Right lobe of liver (tissue), 6 donors: ENCODE data around the gene CRIM1. TPM values are rescaled to one million over a fixed set of nuclear protein-coding genes. Genes with fewer than 3 reads are reported as not detected.

Experiments used
- ATAC-seq, 4 donors: fragments of 200-7000 bp; cut with Tn5 transposase; one replicate each; pipeline ENCODE4 v1.9.1; 2020; ENCODE audit warnings: mild to moderate bottlenecking in 4 of 4, moderate library complexity in 4 of 4
- DNase-seq, 3 donors: peaks; one replicate each; pipeline ENCODE4 v3.0.0-alpha.2; 2020
- H3K27ac ChIP-seq, 3 donors: fragments of 200-600 bp; one replicate each; pipeline ENCODE4 v1.8.0; 2022
- H3K27me3 ChIP-seq, 2 donors: fragments of 200-600 bp; one replicate each; pipeline ENCODE4 v1.8.0; 2022
- H3K36me3 ChIP-seq, 4 donors: fragments of 200-600 bp; sonication (generic) in 1 of 4; one replicate each; pipeline versions ENCODE4 v1.5.1 to v1.8.0; 2017 to 2022; ENCODE audit warnings: control low read depth in 1 of 4
- H3K4me1 ChIP-seq, 4 donors: fragments of 200-600 bp; sonication (generic) in 1 of 4; one replicate each; pipeline versions ENCODE4 v1.5.1 to v1.8.0; 2017 to 2022; ENCODE audit warnings: control low read depth in 1 of 4
- H3K4me3 ChIP-seq, 3 donors: fragments of 200-600 bp; one replicate each; pipeline ENCODE4 v1.8.0; 2022
- H3K9me3 ChIP-seq, 4 donors: fragments of 200-600 bp; sonication (generic) in 1 of 4; one replicate each; pipeline versions ENCODE4 v1.5.1 to v1.8.0; 2017 to 2022; ENCODE audit warnings: control low read depth in 1 of 4
- POLR2A ChIP-seq: fragments of 450-650 bp; IDR thresholded peaks from one replicate; pipeline ENCODE4 v1.6.1; 2017; ENCODE audit warnings: antibody characterized with exemption, mild to moderate bottlenecking
- WGBS: methylation state at CpG from one replicate; pipeline ENCODE4 v1.1.6; 2018; ENCODE audit warnings: low coverage, low lambda C conversion rate; ENCODE audit not compliant: insufficient coverage; ENCODE audit errors: missing lambda C conversion rate; 5-methylcytosine and 5-hydroxymethylcytosine counted together
- intact Hi-C, 2 donors: fragments of 100-400 bp; cut with DNase I; formaldehyde crosslinking; loops; one replicate each; pipeline versions ENCODE4 v1.11.2 to v1.14.1; 2022
- total RNA-seq, 6 experiments: library from RNA; depleted of rRNA in 2 of 6; stranded (reverse); fragments of >200 nt in 2 of 6; fragmentation: NEBNext Ultra II Directional in 3 of 6; extraction: Animal tissue kit (Norgen Biotek cat#: 25700) in 3 of 6; gene quantifications; one replicate each; pipeline versions ENCODE4 v1.1.0 to v1.2.4, GENCODE V29; 2016 to 2023
- TF ChIP-seq, protein P1 (sequence below), 4 donors: fragments of 200-600 bp in 3 of 4; fragments of 450-650 bp in 1 of 4; IDR thresholded peaks; one replicate each; pipeline versions ENCODE4 v1.5.1 to v1.8.0; 2016 to 2022; ENCODE audit warnings: antibody characterized with exemption in 4 of 4, mild to moderate bottlenecking in 2 of 4
- donor health status: DM: no; HTN: yes; CAD: no.
- donor health status: DM: no; HTN: no; CAD: no.
- donor health status: DM: no; HTN: no; CAD: no.
- donor health status: DM: no; HTN: yes; CAD: no.
- donor health status: DM: no; HTN: yes; CAD: no.

Gene CRIM1
- total RNA-seq, 6 experiments from 2014 or later, result 4.2 to 30.5 (median 16.7) TPM

DNA sequence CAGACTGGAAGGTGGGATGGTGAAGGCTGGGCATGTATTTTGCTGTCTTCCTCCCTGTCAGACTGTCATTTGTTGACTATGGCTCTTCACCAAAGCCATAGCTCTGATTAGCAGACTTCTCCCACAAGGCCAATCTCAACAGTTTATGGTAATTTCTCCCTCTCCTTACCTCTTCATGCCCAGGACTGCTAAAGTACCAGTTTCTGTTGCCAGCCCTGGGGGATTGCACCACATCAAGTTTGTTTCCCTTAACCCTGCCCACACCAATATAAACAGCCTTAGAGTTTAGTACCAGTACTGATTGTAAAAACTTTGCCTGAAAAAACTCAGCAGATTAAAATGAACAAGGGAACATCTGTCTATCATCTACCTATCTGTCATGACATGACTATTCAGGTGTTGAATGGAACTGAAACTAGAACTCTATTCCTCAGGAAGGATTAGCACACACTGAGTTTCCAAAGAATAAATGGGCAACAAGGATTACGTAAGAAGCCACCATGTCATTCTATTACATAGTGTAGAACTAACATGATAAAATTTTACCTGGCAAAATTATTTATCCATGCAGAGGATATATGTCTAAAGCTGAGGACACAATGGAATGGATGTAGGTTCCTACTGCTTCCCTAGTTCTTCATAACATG lies 228.7 kb downstream of the CRIM1 start:
- H3K9me3 ChIP-seq, result no peaks in the 10 kb centered on the region
- DNase-seq (no peak), ATAC-seq (peak in 2 of 4 donors; percentile 32 to 47)
- H3K4me1 ChIP-seq, result no peaks in the 10 kb centered on the region
- peaks cover 0 to 9% (median 1%) of the 10 kb centered on the region in 4 donors for H3K36me3 ChIP-seq
- H3K27me3 ChIP-seq, result no peaks in the 10 kb centered on the region
- H3K4me3 ChIP-seq, result no peak overlapping the region
- TF ChIP-seq POLR2A, result no peak
- TF ChIP-seq, protein P1, sequence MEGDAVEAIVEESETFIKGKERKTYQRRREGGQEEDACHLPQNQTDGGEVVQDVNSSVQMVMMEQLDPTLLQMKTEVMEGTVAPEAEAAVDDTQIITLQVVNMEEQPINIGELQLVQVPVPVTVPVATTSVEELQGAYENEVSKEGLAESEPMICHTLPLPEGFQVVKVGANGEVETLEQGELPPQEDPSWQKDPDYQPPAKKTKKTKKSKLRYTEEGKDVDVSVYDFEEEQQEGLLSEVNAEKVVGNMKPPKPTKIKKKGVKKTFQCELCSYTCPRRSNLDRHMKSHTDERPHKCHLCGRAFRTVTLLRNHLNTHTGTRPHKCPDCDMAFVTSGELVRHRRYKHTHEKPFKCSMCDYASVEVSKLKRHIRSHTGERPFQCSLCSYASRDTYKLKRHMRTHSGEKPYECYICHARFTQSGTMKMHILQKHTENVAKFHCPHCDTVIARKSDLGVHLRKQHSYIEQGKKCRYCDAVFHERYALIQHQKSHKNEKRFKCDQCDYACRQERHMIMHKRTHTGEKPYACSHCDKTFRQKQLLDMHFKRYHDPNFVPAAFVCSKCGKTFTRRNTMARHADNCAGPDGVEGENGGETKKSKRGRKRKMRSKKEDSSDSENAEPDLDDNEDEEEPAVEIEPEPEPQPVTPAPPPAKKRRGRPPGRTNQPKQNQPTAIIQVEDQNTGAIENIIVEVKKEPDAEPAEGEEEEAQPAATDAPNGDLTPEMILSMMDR (IDR thresholded peaks at IDR 0.05), result no peak
- H3K27ac ChIP-seq, result no peak overlapping the region
- 83% methylated on average over 1 of the region's 1 CpG for WGBS
- intact Hi-C loops, result no loop called here

DNA sequence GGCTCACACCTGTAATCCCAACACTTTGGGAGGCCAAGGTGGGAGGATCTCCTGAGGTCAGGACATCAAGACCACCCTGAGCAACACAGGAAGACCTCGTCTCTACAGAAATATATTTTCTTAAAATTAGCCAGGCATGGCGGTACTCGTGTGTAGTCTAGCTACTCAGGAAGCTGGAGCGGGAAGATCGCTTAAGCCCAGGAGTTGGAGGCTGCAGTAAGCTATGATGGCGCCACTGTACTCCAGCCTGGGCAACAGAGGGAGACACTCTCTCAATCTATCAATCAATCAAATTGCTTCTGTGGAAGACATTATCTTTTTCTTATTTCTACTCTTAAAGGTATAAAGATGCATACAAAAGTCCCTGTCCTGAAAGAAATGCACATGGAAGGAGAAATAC lies 231.1 kb downstream of the CRIM1 start:
- H3K36me3 ChIP-seq, result peaks cover 0 to 9% (median 3%) of the 10 kb centered on the region in 4 donors
- no peaks in the 10 kb centered on the region for H3K27me3 ChIP-seq
- no peaks in the 10 kb centered on the region for H3K9me3 ChIP-seq
- ATAC-seq (no peak), DNase-seq (no peak)
- TF ChIP-seq, protein P1 (IDR thresholded peaks at IDR 0.05), result no peak
- TF ChIP-seq POLR2A, result no peak
- WGBS, result 100% methylated on average over 3 of the region's 6 CpGs
- H3K4me1 ChIP-seq, result no peaks in the 10 kb centered on the region
- intact Hi-C loops, result no loop called here
- no peak overlapping the region for H3K27ac ChIP-seq
- no peak overlapping the region for H3K4me3 ChIP-seq

DNA sequence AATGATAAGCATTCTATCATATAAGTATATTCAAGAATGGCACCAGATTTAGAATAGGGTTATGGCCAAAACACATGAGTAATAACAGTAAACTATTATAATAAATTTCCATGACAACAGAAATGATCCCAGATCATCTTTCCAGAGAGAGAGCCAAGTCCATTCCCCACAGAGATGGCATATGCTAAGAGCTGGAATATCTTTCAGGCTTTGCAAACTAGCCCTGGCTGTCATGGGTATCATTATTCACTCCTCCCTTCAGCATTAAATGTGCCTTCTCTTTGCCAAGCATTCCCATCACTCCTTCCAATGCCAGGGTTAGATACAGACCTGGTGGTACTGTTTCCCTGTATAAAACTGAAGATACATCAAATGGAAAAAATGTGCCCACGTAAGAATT lies 231.5 kb downstream of the CRIM1 start:
- intact Hi-C loops, result no loop called here
- TF ChIP-seq, protein P1 (IDR thresholded peaks at IDR 0.05), result no peak
- TF ChIP-seq POLR2A, result no peak
- Histone ChIP-seq H3K4me1 (no peaks in the 10 kb centered on the region), H3K9me3 (no peaks in the 10 kb centered on the region), H3K4me3 (no peak overlapping the region), H3K27ac (no peak overlapping the region), H3K27me3 (no peaks in the 10 kb centered on the region), H3K36me3 (peaks cover 0 to 9% (median 3%) of the 10 kb centered on the region in 4 donors)
- DNase-seq (no peak), ATAC-seq (no peak)
- 100% methylated on average over 1 of the region's 1 CpG for WGBS

DNA sequence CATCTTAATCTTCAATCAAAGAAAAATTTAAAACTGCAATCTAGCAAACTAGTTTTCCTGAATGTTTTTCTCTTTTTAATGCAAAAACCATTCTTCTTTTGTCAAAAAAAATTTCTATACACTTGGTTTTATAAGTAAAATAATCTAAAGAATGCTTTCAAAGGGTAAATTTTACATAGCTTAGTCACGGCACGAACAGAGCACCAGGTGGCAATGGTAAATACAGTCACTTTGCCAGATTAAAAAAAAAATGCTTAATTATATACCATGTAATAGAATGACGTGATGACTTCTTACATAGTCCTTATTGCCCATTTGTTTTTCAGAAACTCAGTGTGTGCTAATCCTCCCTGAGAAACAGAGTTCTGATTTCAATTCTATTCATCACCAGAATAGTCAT lies 232.0 kb downstream of the CRIM1 start:
- Histone ChIP-seq H3K27ac (no peak overlapping the region), H3K4me1 (no peaks in the 10 kb centered on the region), H3K36me3 (peaks cover 0 to 8% (median 3%) of the 10 kb centered on the region in 4 donors), H3K27me3 (no peaks in the 10 kb centered on the region), H3K9me3 (no peaks in the 10 kb centered on the region), H3K4me3 (no peak overlapping the region)
- WGBS, result 83% methylated on average over 3 of the region's 3 CpGs
- TF ChIP-seq, protein P1 (IDR thresholded peaks at IDR 0.05), result no peak
- no peak for TF ChIP-seq POLR2A
- no peak for ATAC-seq
- intact Hi-C loops, result no loop called here
- no peak for DNase-seq
